Gastroesophageal sphincter (tissue), 3 donors: Measurements from ENCODE around the gene GPR39.

Experiments
- EP300 ChIP-seq: sonication (generic); formaldehyde crosslinking; IDR thresholded peaks from one replicate; pipeline ENCODE4 v1.6.1; 2017; ENCODE audit warnings: antibody characterized with exemption, mild to moderate bottlenecking
- POLR2A ChIP-seq, 2 donors: fragments of 450-650 bp; IDR thresholded peaks; one replicate each; pipeline ENCODE4 v1.6.1; 2017; ENCODE audit warnings: antibody characterized with exemption in 2 of 2, mild to moderate bottlenecking in 2 of 2, moderate library complexity in 1 of 2
- POLR2AphosphoS5 ChIP-seq: sonication (generic); formaldehyde crosslinking; IDR thresholded peaks from one replicate; pipeline ENCODE4 v1.6.1; 2017; ENCODE audit warnings: antibody characterized with exemption
- TF ChIP-seq, protein P1 (sequence below), 4 experiments: fragments of 200-600 bp in 2 of 4; fragments of 450-650 bp in 2 of 4; sonication (generic) in 1 of 4; IDR thresholded peaks; one replicate each; pipeline ENCODE4 v1.5.1; 2017 to 2019; ENCODE audit warnings: antibody characterized with exemption in 4 of 4, mild to moderate bottlenecking in 2 of 4, moderate library complexity in 2 of 4

DNA sequence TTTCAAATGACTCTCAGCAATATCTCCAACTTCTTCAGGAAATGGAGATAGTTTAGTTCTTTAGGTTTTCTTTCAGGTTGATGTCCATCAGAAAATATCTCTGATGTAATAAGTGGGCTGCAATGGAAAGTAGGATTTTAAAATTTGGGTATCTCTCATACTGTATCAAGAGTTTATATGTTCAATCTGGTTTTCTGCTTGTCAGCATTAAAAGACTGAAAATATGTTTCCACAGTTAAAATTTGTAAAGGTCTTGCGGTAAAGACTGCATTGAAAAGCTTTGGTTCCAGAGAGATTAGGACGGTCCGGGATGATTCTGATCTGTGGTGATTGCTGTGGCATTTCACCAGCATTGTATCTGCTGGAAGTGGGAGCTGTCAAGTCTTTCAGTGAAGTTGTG, 170.2 kb downstream of the GPR39 start:
- TF ChIP-seq POLR2A (IDR thresholded peaks at IDR 0.05) (no peak), EP300 (no peak), POLR2AphosphoS5 (no peak)
- TF ChIP-seq, protein P1, sequence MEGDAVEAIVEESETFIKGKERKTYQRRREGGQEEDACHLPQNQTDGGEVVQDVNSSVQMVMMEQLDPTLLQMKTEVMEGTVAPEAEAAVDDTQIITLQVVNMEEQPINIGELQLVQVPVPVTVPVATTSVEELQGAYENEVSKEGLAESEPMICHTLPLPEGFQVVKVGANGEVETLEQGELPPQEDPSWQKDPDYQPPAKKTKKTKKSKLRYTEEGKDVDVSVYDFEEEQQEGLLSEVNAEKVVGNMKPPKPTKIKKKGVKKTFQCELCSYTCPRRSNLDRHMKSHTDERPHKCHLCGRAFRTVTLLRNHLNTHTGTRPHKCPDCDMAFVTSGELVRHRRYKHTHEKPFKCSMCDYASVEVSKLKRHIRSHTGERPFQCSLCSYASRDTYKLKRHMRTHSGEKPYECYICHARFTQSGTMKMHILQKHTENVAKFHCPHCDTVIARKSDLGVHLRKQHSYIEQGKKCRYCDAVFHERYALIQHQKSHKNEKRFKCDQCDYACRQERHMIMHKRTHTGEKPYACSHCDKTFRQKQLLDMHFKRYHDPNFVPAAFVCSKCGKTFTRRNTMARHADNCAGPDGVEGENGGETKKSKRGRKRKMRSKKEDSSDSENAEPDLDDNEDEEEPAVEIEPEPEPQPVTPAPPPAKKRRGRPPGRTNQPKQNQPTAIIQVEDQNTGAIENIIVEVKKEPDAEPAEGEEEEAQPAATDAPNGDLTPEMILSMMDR (IDR thresholded peaks at IDR 0.05), result no peak
